NCI-H1436 (cell line): ENCODE results near the gene MFSD12.
A peak's percentile ranks its signal among the peaks of the same experiment; 100 is the strongest.

Experiments
- DNase-seq: peaks from one replicate; lab custom pipeline; 2025; lab: John Stamatoyannopoulos, UW

Gene MFSD12

DNA sequence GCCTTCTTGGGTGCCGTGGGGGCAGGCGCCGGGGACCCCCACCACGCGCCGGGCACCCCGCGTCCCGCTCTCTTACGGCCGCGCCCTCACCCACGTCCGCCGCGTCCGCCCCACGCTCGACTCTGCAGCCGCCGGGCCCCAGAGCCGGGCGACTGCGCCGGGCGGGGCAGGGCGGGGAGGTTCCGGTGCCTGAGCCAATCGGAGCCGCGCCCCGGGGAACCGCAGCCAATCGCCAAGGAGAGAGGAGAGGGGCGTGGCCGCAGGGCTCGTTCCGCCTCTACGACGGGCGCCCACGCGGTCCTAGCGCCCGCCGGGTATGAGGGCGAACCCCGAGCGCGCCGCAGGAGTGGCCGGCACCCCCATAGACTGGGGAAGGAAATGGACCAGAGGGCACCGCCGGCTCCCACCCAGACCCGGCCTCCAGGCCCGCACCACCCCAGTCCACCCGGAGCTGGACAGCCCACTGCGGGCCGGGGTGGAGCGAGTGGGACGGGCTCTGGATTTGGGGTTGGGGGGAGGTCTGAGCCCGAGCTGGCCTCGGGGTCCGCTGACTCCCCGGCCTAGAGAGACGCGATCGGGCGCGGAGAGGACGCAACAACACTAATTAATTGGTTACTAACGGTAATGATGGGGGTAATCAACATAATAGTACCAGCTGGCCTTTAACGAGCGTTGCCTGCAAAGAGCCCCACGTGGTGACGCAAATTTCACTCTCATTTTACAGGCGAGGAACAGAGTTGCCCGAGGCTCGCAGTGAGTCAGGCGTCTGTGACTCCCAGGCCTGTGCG, at the start of gene MFSD12:
TSS of gene MFSD12 (minus strand) at position 126 of the 788 bp plus-strand sequence. CDS start 183 bp downstream, outside the sequence.
- DNase-seq: peak; percentile 90

DNA sequence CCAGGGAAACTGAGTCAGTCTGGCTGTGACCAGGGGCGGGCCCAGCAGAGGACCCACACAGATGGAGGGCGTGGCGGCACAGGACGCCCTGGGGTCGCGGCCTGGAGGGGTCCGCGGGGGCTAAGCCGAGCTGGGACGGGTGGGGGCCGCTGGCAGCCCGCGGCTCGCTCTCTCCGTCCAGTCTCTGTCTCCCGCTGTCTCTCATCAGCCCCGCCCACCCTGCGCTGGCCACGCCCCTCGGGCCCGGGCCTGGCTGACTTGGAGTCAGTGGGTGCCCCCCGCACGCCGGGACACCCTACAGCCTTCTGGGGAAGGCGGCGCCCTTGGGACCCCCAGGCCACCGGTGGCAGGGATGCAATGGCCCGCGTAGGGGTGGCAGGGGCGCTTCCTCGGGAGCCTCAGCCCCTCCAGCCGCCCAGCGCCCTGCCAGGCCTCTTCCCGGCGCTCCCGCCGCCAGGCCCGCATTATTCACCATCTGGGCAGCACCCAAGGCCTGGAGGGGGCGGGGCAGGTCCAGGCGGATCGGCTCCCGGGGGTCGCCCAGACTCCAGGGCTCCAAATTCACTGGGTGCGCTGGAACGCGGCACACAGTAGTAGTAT, 49.4 kb upstream of the MFSD12 start, which contains the start of gene TBXA2R:
TSS of gene TBXA2R (minus strand) at position 186 of the 600 bp plus-strand sequence. CDS start 6,241 bp downstream, outside the sequence.
- no peak for DNase-seq

DNA sequence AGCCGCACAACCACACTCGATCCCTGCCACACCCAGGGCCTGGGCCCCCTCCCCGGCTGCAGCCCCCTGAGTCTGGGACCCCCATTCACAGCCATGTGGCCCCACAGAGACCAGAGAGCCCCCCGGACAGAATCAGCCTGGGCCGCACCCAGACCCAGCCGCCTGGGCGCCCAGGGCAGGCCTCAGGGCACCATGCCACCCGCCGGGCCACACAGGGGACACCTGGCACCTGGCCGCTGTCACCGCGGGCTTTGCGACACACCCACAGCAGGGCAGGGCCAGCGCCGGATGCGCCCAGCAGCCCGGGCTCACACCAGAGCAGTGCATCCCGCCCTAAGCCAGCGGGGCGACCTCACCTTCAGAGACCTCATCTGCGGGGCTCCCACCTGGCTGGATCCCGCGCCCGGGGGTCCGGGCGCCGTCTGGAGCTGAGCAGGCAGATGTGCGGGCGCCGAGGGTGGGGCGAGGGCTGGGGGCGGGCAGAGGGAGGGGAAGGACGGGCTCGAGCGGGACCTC, 48.8 kb upstream of the MFSD12 start:
- DNase-seq: no peak

DNA sequence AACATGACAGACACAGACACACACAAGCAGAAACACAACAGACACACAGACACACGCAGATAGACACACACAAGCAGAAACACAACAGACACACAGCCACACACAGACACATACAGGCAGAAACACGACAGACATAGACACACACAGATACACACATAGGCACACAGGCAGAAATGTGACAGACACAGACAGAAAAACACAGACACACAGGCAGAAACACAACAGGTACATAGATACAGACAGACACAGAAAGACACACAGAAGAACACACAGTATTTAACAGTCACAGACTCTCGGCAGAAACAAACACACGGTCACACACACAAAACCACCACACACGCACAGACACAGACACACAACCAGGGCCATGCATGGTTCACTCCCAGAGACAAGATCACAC, 48.4 kb upstream of the MFSD12 start:
- no peak for DNase-seq

DNA sequence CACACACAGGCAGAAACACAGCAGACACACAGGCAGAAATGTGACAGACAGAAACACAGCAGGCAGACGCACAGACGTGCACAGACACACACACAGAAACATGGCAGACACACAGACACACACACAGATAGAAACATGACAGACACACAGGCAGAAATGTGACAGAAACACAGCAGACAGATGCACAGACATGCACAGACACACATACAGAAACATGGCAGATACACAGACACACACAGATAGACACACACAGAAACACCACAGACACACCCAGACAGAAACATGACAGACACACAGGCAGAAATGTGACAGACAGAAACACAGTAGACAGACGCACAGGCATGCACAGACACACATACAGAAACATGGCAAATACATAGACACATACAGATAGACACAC, 48.0 kb upstream of the MFSD12 start:
- no peak for DNase-seq

DNA sequence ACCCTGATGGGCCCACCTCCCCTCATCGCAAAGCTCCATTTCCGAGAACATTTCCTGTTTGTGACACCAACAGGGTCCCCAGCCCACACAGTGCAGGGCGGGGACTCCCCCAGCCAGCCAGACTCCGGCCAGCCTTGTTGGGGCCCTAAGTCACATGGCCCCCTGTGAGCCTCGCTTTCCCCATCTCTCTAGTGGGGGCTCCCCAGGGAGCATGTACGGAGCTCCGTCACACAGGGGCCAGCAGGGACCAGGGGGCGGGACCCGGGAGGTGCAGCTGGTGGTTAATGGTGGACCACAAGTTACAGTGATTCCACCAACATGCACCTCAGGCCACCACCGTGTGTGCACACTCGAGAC, 47.6 kb upstream of the MFSD12 start:
- DNase-seq: no peak

DNA sequence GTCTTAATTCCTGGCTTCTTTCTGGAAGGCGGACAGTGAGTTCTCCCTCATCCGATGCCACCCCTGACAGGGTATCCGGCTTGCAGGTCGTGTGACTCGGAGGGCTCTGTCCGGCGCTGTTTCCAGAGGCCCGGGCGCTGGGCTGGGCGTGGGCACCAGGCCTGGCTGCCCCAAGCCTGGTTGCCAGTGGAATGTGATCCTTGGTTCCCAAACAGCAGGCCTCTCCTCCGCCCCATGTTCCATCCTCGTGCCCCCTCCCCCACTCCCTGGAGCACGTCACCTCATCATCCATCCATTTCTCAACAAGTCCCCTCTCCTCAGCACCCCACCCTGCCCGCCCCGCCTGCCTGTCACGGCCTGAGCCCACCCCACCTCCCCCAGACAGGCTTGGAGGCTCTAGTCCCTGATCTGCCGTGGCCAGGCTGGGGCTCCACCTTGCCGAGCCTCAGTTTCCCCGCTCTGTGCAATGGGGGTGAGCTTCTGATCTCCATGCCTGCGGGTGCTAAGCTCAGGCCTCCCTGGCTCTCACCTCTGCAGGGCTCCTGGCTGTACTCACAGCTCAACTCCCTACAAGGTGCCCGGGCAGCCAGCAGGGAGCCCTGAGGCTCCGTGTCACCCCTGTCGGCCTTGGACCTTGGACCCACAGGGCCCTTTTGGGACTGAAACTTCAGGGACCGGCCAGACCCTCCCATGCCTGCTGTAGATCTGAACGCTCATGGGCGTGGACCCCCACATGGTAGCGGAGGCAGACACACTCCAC, 47.0 kb upstream of the MFSD12 start:
- no peak for DNase-seq

DNA sequence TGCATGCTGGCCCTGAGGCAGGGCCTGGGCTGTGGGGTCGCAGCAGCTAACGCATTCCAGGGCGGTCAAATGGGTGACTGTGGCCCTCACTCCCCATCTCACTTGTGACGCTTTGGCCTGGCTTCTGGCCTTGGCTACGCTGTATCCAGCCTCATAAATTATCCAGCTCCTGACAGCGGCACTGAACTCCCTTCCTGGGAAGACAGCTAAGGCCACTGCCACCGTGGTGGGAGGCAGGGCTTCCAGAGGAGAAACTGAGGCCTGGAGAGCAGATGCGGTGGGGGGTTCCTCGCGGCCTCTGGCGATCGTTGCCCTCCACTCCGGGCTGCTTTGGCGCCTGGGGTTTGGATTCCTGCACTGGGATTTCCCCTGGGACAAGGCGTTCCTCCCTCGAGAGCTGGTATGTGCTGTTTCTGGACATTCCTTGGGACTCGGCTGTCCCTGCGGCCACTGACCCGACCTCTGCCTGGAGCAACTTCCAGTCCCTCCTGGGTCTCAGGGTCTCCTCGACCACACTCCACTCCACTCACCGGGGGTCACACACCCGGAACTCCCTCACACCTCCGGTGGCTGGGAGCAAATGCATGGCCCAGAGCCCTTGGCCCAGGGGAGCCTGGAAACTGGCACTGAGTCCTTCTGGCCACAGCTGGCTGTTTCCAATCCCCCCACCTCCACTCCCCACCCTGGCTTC, 45.9 kb upstream of the MFSD12 start:
- DNase-seq: no peak

DNA sequence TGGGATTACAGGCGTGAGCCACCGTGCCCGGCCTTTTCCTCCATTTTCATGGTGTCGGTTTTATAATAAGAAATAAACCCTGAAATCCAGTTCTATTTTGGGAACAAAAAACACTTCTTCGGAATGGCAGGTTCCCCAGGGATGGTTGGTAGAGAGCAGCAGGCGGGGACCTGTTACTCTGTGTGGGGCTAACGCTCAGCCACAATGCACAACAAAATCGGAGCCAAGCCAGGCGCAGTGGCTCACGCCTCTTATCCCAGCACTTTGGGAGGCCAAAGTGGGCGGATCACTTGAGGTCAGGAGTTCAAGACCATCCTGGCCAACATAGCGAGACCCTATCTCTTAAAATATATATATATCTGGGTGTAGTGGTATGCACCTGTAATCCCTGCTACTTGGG, 43.6 kb upstream of the MFSD12 start:
- no peak for DNase-seq

GRCh38 chr19:3599776-3600187, 42.4 kb upstream of the MFSD12 start:
- no peak for DNase-seq

DNA sequence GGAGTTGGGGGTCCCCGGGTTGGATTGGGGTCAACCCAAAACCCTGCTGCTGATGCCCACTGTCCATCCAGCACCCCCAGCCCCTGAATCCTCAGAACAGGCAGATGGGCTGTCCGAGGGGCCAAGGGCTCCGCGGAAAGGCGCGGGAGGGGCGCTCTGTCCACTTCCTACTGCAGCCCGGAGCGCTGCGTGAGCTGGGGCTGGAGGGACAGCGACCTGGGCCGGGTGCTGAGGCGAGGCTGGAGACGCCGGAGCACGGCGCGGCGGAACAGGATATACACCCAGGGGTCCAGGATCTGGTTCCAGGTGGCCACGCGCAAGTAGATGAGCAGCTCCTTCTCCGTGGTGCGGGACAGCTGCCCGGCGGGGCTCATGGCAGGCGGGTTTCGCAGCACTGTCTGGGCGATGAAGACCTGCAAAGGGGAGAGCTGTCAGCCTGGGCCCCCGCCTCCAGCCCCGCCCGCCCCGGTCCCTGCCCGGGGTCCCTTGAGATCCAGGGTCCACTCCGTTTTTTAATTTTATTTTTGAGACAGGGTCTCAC, 38.2 kb upstream of the MFSD12 start:
- no peak for DNase-seq

- DNase-seq: no peak
These were observed 35.8 kb upstream of the MFSD12 start for GRCh38 chr19:3593156-3593555.

DNA sequence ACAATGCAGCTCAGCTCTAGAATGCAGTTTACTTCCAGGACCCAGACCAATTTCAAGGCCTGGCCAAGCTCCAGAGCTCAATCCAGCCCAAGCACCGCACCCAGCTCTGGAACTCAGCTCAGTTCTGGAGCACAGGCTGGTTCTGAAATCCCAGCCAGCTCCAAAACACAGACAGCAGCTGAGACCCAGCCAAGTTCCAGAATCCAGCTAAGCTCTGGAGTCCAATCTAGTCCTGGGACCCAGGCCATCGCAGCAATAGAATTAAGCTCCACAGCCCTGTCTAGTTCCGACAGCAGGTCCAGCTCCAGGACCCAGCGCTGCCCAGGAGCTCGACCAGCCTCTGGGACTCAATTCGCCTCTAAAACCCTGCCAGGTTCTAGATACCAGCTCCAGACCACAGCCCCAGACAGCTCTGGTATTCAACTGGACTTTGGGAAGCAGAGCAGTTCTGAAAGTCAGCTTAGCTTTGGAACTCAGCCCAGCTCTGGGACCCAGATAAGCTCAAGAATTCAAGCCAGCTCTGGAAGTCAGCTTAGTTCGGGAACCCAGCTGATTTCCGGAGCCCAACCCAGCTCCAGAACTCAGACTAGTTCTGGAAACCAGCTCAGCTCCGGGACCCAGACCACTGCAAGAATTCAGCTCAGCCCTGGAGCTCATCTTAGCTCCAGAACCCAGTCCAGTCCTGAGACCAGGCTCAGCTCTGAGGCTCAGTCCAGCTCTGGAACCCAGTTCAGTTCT, 34.7 kb upstream of the MFSD12 start:
- DNase-seq: no peak

DNA sequence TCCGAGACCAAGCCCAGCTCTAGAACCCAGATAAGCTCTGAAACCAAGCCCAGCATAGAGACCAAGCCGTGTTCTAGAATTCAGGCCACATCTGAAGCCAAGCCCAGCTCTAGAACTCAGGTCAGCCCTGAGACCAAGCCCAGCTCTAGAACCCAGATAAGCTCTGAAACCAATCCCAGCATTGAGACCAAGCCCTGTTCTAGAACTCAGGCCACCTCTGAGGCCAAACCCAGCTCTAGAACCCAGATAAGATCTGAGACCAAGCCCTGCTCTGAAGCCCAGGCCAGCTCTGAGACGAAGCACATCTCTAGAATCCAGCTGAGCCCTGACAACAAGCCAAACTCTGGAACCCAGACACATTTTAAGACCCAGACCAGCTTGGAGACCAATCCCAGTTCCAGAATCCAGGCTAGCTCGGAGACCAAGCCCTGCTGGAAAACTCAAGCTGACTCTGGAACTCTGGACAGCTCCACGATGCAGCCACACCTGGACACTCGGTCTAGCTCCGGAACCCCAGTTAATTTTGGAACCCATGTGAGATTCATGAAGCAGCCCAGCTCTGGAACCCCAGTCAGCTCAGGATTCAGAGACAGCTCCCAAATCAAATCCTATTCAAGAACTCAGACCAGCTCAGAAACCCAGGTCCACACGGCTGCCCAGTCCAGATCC, 33.7 kb upstream of the MFSD12 start:
- DNase-seq: no peak

DNA sequence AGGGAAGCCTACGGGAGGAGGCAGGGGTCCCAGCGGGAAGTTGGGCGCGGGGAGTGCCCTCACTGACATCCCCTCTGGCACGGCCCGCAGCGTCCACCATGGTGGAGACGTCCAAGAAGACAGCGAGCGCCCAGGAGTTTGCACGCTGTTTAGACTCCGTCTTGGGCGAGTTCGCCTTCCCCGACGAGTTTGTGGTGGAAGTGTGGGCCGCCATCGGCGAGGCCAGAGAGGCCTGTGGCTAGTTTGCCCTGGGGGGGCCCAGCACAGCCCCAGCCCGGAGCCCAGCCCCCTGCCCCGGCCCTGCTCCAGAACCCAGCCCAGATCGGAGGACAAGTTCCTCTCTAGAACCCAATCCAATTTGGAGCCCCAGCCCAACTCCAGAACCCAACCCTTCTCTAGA, 32.6 kb upstream of the MFSD12 start:
- no peak for DNase-seq

GRCh38 chr19:3589439-3589838, 32.1 kb upstream of the MFSD12 start:
- DNase-seq: no peak

GRCh38 chr19:3586707-3587346, 29.4 kb upstream of the MFSD12 start:
- DNase-seq: no peak

GRCh38 chr19:3586127-3586626, 28.8 kb upstream of the MFSD12 start:
- no peak for DNase-seq

DNA sequence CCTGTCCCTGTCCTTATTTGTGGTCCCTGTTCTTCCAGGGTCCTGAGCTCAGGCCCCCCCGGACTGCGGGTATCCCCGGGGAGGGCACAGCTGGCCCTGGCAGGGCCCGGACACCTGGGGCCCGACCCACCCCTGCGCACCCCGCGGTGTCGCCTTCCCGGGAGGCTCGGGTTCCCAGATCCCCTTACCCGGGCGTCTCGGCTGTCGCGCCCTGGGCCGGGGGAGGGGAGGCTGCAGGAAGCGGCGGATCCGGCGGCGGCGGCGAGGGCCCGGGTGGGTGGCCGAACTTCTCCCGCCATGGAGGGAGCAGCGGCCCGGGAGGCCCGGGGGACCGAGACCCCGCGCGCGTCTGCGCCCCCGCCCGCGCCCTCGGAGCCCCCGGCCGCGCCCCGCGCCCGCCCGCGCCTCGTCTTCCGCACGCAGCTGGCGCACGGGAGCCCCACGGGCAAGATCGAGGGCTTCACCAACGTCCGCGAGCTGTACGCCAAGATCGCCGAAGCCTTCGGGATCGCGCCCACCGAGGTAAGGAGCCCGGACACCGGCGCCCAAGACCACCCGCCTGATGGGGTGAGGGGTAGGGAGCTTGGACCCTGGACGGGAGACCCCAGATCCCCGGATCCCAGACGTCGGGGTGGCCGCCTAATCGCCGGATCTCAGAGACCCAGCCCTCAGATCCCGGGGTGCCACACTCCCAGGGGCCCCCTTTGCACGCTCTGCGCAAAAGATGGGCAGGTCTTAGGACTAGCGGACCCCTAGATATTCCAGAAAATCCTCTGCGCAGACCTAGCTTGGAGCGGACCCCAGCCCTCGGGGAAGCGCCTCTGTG, 28.1 kb upstream of the MFSD12 start, which contains the start of gene GIPC3:
TSS of gene GIPC3 (plus strand) at position 178 of the 826 bp plus-strand sequence. CDS start at position 298, 120 bp downstream.
- DNase-seq: no peak
